Endothelial cell of umbilical vein (primary cell): ENCODE measurements around the gene NOXA1. TPM values are rescaled to one million over a fixed set of nuclear protein-coding genes. Genes with fewer than 3 reads are reported as not detected.

Experiments used
- BruUV-seq: library from RNA; stranded (reverse); fragments of 400-500 nt; replicated peaks from 2 replicates; lab custom pipeline; 2021; lab: Mats Ljungman, UMichigan
- CTCF ChIA-PET: fragments of 300-600, 350-600 bp; sonication (Branson Sonifier 250); formaldehyde crosslinking; loops from one replicate; lab custom pipeline; 2021; ENCODE audit warnings: antibody characterized with exemption, inconsistent platforms; lab: Charles Lee
- POLR2A ChIA-PET: fragments of 300-600, 350-600 bp; sonication (Branson Sonifier 250); formaldehyde crosslinking; loops from one replicate; lab custom pipeline; 2021; ENCODE audit warnings: antibody characterized with exemption, inconsistent platforms; lab: Charles Lee
- DNase-seq: peaks from one replicate; pipeline ENCODE4 v3.0.0-alpha.2; 2011; ENCODE audit warnings: low read depth, low spot score
- FAIRE-seq: peaks from 2 replicates; lab custom pipeline; 2011; peaks lifted over from hg19 to GRCh38; lab: Jason Lieb, UNC
- H2AFZ ChIP-seq: 2 replicates; pipeline ENCODE4 v1.6.0; 2012; ENCODE audit warnings: low read depth, low read length, control low read depth, inconsistent platforms
- H3K27ac ChIP-seq: 2 replicates; pipeline ENCODE4 v1.5.1; 2011; ENCODE audit warnings: low read depth, mild to moderate bottlenecking, control low read depth, low read length, moderate library complexity; ENCODE audit not compliant: insufficient read depth
- H3K27me3 ChIP-seq, 2 experiments: 2 replicates each; pipeline versions ENCODE4 v1.6.0 to v1.6.1; 2011; ENCODE audit warnings: low read length in 2 of 2, mixed read lengths in 1 of 2; ENCODE audit not compliant: control insufficient read depth in 2 of 2, insufficient read depth in 2 of 2
- H3K36me3 ChIP-seq, 2 experiments: 2 replicates in 1 of 2; 3 replicates in 1 of 2; pipeline ENCODE4 v1.5.1; 2011; ENCODE audit warnings: low read length in 2 of 2, mild to moderate bottlenecking in 1 of 2, moderate library complexity in 1 of 2; ENCODE audit not compliant: control insufficient read depth in 2 of 2, insufficient read depth in 2 of 2; ENCODE audit errors: extremely low read depth in 1 of 2
- H3K4me1 ChIP-seq: 3 replicates; pipeline ENCODE4 v1.5.1; 2011; ENCODE audit warnings: mild to moderate bottlenecking, low read length; ENCODE audit not compliant: control insufficient read depth, insufficient read depth; ENCODE audit errors: extremely low read depth
- H3K4me2 ChIP-seq: 2 replicates; pipeline ENCODE4 v1.6.1; 2011; ENCODE audit warnings: low read length, control low read depth, mixed read lengths; ENCODE audit not compliant: insufficient read depth
- H3K4me3 ChIP-seq, 3 experiments: fragments of 200-600 bp in 1 of 3; sonication (generic), shearing (Covaris generic) in 1 of 3; replicated peaks in 1 of 3; 2 replicates each; pipeline ENCODE4 v1.5.1; 2011 to 2016; ENCODE audit warnings: control low read depth in 3 of 3, low read length in 3 of 3, mild to moderate bottlenecking in 2 of 3, inconsistent platforms in 1 of 3, low read depth in 1 of 3, moderate library complexity in 1 of 3; ENCODE audit not compliant: insufficient read depth in 1 of 3
- H3K79me2 ChIP-seq: 2 replicates; pipeline ENCODE4 v1.6.0; 2012; ENCODE audit warnings: low read length, inconsistent platforms; ENCODE audit not compliant: control insufficient read depth, insufficient read depth
- H3K9ac ChIP-seq: replicated peaks from 2 replicates; pipeline ENCODE3; 2011; ENCODE audit warnings: low read length, control low read depth; ENCODE audit not compliant: insufficient read depth; ENCODE audit errors: extremely low read depth
- H3K9me1 ChIP-seq: replicated peaks from 3 replicates; pipeline ENCODE4 v1.6.0; 2011; ENCODE audit warnings: mild to moderate bottlenecking, low read length; ENCODE audit not compliant: control insufficient read depth, insufficient read depth; ENCODE audit errors: extremely low read depth
- H3K9me3 ChIP-seq: replicated peaks from 2 replicates; pipeline ENCODE4 v1.5.1; 2012; ENCODE audit warnings: low read length, inconsistent platforms; ENCODE audit not compliant: control insufficient read depth, insufficient read depth
- H4K20me1 ChIP-seq: replicated peaks from 2 replicates; pipeline ENCODE3; 2011; ENCODE audit warnings: mild to moderate bottlenecking, low read length; ENCODE audit not compliant: control insufficient read depth, insufficient read depth; ENCODE audit errors: extremely low read depth
- EZH2 ChIP-seq: IDR thresholded peaks from 2 replicates; pipeline ENCODE4 v1.6.1; 2012; ENCODE audit warnings: borderline replicate concordance, low read depth, mild to moderate bottlenecking, moderate library complexity, low read length, inconsistent platforms; ENCODE audit not compliant: severe bottlenecking
- FOS ChIP-seq: IDR thresholded peaks from 2 replicates; pipeline ENCODE4 v1.6.1; 2011; ENCODE audit warnings: mild to moderate bottlenecking, low read length, moderate library complexity, borderline replicate concordance; ENCODE audit not compliant: insufficient read depth
- GATA2 ChIP-seq: IDR thresholded peaks from 2 replicates; pipeline ENCODE4 v1.7.0; 2011; ENCODE audit warnings: low read depth, mild to moderate bottlenecking, moderate library complexity, mixed read lengths, low read length; ENCODE audit not compliant: insufficient read length, insufficient read depth
- JUN ChIP-seq: IDR thresholded peaks from 2 replicates; pipeline ENCODE4 v1.6.1; 2011; ENCODE audit warnings: borderline replicate concordance, low read depth; ENCODE audit not compliant: insufficient read length, insufficient read depth
- MYC ChIP-seq: IDR thresholded peaks from one replicate; pipeline ENCODE4 v1.6.1; 2011; ENCODE audit warnings: mild to moderate bottlenecking, low read depth, low read length
- POLR2A ChIP-seq: IDR thresholded peaks from 2 replicates; pipeline ENCODE4 v1.6.1; 2012; ENCODE audit warnings: low read depth, mild to moderate bottlenecking, control low read depth, low read length
- POLR2AphosphoS5 ChIP-seq: IDR thresholded peaks from 2 replicates; pipeline ENCODE4 v1.6.1; 2012; ENCODE audit warnings: low read depth, mild to moderate bottlenecking, control low read depth, low read length, moderate library complexity; ENCODE audit not compliant: insufficient read depth
- dilution Hi-C: fragments of 300-500 bp; cut with MboI; formaldehyde crosslinking; loops from one replicate; pipeline ENCODE4 v1.15.0; 2019; ENCODE audit warnings: low sequenced_read_pairs; ENCODE audit not compliant: extremely low pct_ligation_motif_present
- intact Hi-C: fragments of 100-400 bp; cut with micrococcal nuclease; formaldehyde crosslinking; loops from one replicate; pipeline ENCODE4 v1.10.0; 2022
- polyA plus RNA-seq, 4 experiments: library from polyadenylated mRNA; depleted of rRNA in 3 of 4; stranded (reverse) in 3 of 4; unstranded in 1 of 4; fragments of >200 nt; gene quantifications; 2 replicates each; pipeline versions ENCODE4 v1.2.1 to v1.2.3, GENCODE V29; 2011 to 2012; ENCODE audit warnings: missing spikeins in 1 of 4
- total RNA-seq: library from RNA; stranded (reverse); gene quantifications from 2 replicates; pipeline ENCODE4 v1.2.3, GENCODE V29; 2021
- TF ChIP-seq, protein P1 (sequence below), 2 donors: IDR thresholded peaks; 1 replicate in 1 of 2; 2 replicates in 1 of 2; pipeline ENCODE4 v1.5.1; 2011; ENCODE audit warnings: low read length in 2 of 2, mild to moderate bottlenecking in 2 of 2, moderate library complexity in 2 of 2, control low read depth in 1 of 2, inconsistent platforms in 1 of 2, low read depth in 1 of 2; ENCODE audit not compliant: insufficient read depth in 1 of 2; ENCODE audit errors: extremely low read depth in 1 of 2
- TF ChIP-seq, protein P2 (sequence below): IDR thresholded peaks from 2 replicates; pipeline ENCODE4 v1.6.1; 2011; ENCODE audit not compliant: insufficient read depth, insufficient read length

The NOXA1 gene
- total and polyA plus RNA-seq, 2 donors (not counting 3 experiments of a cell fraction or from before 2014, with no cell fraction given) = 0.40 to 0.91 TPM

DNA sequence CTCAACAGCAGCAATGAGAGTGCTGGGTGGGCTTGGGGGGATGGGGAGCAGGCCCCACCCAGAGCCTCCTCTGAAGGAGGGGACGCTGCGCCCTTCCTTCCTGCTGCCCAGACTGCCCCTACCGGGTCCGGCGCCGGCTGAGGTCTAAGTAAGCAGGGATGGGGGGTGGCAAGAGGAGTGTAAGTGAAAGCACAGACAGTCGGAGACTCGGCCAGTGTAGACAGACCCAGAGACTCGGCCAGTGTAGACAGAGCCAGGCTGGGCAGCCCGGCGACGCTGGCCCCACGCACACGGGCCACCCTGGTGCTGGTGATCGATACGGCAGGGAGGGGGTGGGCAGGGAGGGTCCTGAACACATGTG, 25.4 kb downstream of the NOXA1 start:
- dilution Hi-C loops = no loop called here
- FAIRE-seq = no peak

More for the DNA sequence above, 25.4 kb downstream of the NOXA1 start:
- intact Hi-C loops = no loop called here
- CTCF ChIA-PET = interaction anchor here (0.6 to 1.4 kb wide), 2 partner anchors 26 to 162 kb away, joined by 3 read pairs; partner anchors contain the start of gene EXD3
- Histone ChIP-seq H3K9me3 (no peaks in the 10 kb centered on the region), H3K4me2 (no peak overlapping the region), H3K27me3 (no peaks in the 10 kb centered on the region), H3K36me3 (peaks cover 7 to 14% of the 10 kb centered on the region in 2 experiments), H2AFZ (no peak overlapping the region), H3K79me2 (no peaks in the 10 kb centered on the region), H3K4me3 (no peak overlapping the region), H4K20me1 (no peaks in the 10 kb centered on the region), H3K9ac (no peak overlapping the region), H3K27ac (no peak overlapping the region), H3K4me1 (no peaks in the 10 kb centered on the region), H3K9me1 (no peaks in the 10 kb centered on the region)
- POLR2A ChIA-PET = no interaction called here
- TF ChIP-seq, protein P1, sequence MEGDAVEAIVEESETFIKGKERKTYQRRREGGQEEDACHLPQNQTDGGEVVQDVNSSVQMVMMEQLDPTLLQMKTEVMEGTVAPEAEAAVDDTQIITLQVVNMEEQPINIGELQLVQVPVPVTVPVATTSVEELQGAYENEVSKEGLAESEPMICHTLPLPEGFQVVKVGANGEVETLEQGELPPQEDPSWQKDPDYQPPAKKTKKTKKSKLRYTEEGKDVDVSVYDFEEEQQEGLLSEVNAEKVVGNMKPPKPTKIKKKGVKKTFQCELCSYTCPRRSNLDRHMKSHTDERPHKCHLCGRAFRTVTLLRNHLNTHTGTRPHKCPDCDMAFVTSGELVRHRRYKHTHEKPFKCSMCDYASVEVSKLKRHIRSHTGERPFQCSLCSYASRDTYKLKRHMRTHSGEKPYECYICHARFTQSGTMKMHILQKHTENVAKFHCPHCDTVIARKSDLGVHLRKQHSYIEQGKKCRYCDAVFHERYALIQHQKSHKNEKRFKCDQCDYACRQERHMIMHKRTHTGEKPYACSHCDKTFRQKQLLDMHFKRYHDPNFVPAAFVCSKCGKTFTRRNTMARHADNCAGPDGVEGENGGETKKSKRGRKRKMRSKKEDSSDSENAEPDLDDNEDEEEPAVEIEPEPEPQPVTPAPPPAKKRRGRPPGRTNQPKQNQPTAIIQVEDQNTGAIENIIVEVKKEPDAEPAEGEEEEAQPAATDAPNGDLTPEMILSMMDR (IDR thresholded peaks at IDR 0.05; ENCODE audit: extremely low read depth in 1 of 2, insufficient read depth in 1 of 2, low read depth in 1 of 2, low read length in 2 of 2) = no peak
- TF ChIP-seq, protein P2, sequence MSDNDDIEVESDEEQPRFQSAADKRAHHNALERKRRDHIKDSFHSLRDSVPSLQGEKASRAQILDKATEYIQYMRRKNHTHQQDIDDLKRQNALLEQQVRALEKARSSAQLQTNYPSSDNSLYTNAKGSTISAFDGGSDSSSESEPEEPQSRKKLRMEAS = no peak
- TF ChIP-seq GATA2 (no peak), POLR2A (no peak), POLR2AphosphoS5 (no peak), FOS (no peak), EZH2 (no peak), JUN (no peak), MYC (no peak)
- DNase-seq = no peak
- BruUV-seq = no TSS peak
